Ishikawa (cell line): ENCODE data around the gene GUCY2D.

Source experiments
- CEBPB ChIP-seq: IDR thresholded peaks from 2 replicates; pipeline ENCODE4 v1.6.1; 2012
- CREB1 ChIP-seq: IDR thresholded peaks from 2 replicates; pipeline ENCODE4 v1.6.1; 2012; ENCODE audit warnings: low read depth
- EGR1 ChIP-seq: IDR thresholded peaks from 2 replicates; pipeline ENCODE4 v1.6.1; 2012
- EP300 ChIP-seq: IDR thresholded peaks from 2 replicates; pipeline ENCODE4 v1.6.1; 2012; ENCODE audit warnings: borderline replicate concordance
- FOXM1 ChIP-seq: IDR thresholded peaks from 2 replicates; pipeline ENCODE4 v1.6.1; 2012; ENCODE audit warnings: low read depth, borderline replicate concordance
- MAX ChIP-seq: IDR thresholded peaks from 2 replicates; pipeline ENCODE4 v1.6.1; 2012
- NFIC ChIP-seq: IDR thresholded peaks from 2 replicates; pipeline ENCODE4 v1.6.1; 2012
- RAD21 ChIP-seq: IDR thresholded peaks from 2 replicates; pipeline ENCODE4 v1.6.1; 2012; ENCODE audit warnings: low read depth
- REST ChIP-seq: IDR thresholded peaks from 2 replicates; pipeline ENCODE4 v1.6.1; 2012; ENCODE audit warnings: low read depth, mild to moderate bottlenecking
- TAF1 ChIP-seq: IDR thresholded peaks from 2 replicates; pipeline ENCODE4 v1.6.1; 2012; ENCODE audit warnings: low read depth, mild to moderate bottlenecking
- TCF12 ChIP-seq: IDR thresholded peaks from 2 replicates; pipeline ENCODE4 v1.6.1; 2012; ENCODE audit warnings: low read depth
- TEAD4 ChIP-seq: IDR thresholded peaks from 2 replicates; pipeline ENCODE4 v1.6.1; 2012
- USF1 ChIP-seq: IDR thresholded peaks from 2 replicates; pipeline ENCODE4 v1.6.1; 2012
- YY1 ChIP-seq: IDR thresholded peaks from 2 replicates; pipeline ENCODE4 v1.6.1; 2012; ENCODE audit warnings: low read depth
- ZBTB7A ChIP-seq: IDR thresholded peaks from 2 replicates; pipeline ENCODE4 v1.6.1; 2012; ENCODE audit warnings: low read depth

GUCY2D gene

GRCh38 chr17:8001976-8002720, at the start of gene GUCY2D:
GUCY2D (plus strand) TSS chr17:8002615; CDS start chr17:8003048, 433 bp downstream.
- TF ChIP-seq NFIC (no peak), EGR1 (no peak), TEAD4 (no peak), CEBPB (no peak), EP300 (no peak), RAD21 (no peak), ZBTB7A (no peak), FOXM1 (no peak), CREB1 (no peak), TAF1 (no peak)

- no peak for TF ChIP-seq TCF12
- TF ChIP-seq TAF1 = no peak
- TF ChIP-seq TEAD4 = no peak
- TF ChIP-seq EP300 = no peak
- no peak for TF ChIP-seq REST
- no peak for TF ChIP-seq CREB1
- no peak for TF ChIP-seq ZBTB7A
- no peak for TF ChIP-seq NFIC
- no peak for TF ChIP-seq YY1
- TF ChIP-seq RAD21 = no peak
- no peak for TF ChIP-seq USF1
- no peak for TF ChIP-seq EGR1
- no peak for TF ChIP-seq CEBPB
- no peak for TF ChIP-seq FOXM1
- no peak for TF ChIP-seq MAX
Measured at GRCh38 chr17:7955414-7956227, 46.8 kb upstream of the GUCY2D start.

GRCh38 chr17:7956228-7956965, 46.0 kb upstream of the GUCY2D start:
- no peak for TF ChIP-seq RAD21
- no peak for TF ChIP-seq USF1
- TF ChIP-seq EP300 = no peak
- no peak for TF ChIP-seq ZBTB7A
- TF ChIP-seq TAF1 = no peak
- TF ChIP-seq TEAD4 = no peak
- TF ChIP-seq REST = no peak
- no peak for TF ChIP-seq YY1
- no peak for TF ChIP-seq NFIC
- no peak for TF ChIP-seq MAX
- no peak for TF ChIP-seq FOXM1
- no peak for TF ChIP-seq CEBPB
- TF ChIP-seq EGR1 = no peak
- no peak for TF ChIP-seq CREB1
- TF ChIP-seq TCF12 = no peak

GRCh38 chr17:7959503-7960253, 42.7 kb upstream of the GUCY2D start:
- TF ChIP-seq NFIC (no peak), REST (no peak), TCF12 (no peak), CREB1 (no peak), FOXM1 (no peak), MAX (no peak), USF1 (no peak), TAF1 (no peak), EP300 (no peak), CEBPB (no peak), RAD21 (no peak)
